ENCODE results near the gene KCNJ2. TPM values are rescaled to one million over a fixed set of nuclear protein-coding genes. Genes with fewer than 3 reads are reported as not detected.

Gene KCNJ2
- total RNA-seq, 1 donor from 2014 or later, result 10.8 TPM

DNA sequence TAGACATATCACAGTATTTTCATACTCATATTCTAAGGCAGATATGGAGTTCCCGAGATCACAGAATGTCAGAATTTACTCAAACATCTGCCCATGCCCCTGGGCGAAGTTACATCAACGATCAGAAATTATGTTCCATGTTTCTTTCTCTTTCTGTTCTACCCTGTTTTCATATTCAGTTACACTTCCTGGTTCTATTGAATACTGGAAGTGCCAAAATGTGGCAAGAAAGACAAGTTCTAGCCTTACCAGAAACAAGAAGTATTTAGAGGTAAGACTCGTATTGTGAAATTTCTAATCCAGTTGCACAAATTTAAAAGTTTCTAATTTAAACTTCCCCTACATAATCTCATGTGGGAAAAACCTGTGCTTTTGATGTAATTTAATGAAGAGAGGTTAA lies 36.1 kb downstream of the KCNJ2 start:
- DNase-seq (ENCODE audit: extremely low spot score in 2 of 2), result no peak
- no peaks in the 10 kb centered on the region for H3K9me3 ChIP-seq
- intact Hi-C loops (cut with DNase I), result no loop called here
- H3K27me3 ChIP-seq, result no peaks in the 10 kb centered on the region
- H3K4me3 ChIP-seq, result no peak overlapping the region
- H3K27ac ChIP-seq, result no peak overlapping the region
- H3K4me1 ChIP-seq, result peaks cover 8% of the 10 kb centered on the region
- H3K36me3 ChIP-seq, result no peaks in the 10 kb centered on the region
- TF ChIP-seq POLR2AphosphoS5 (IDR thresholded peaks at IDR 0.05; ENCODE audit: insufficient read depth in 1 of 2, low read depth in 1 of 2) (no peak), POLR2A (IDR thresholded peaks at IDR 0.05) (no peak)
- TF ChIP-seq, protein P1, sequence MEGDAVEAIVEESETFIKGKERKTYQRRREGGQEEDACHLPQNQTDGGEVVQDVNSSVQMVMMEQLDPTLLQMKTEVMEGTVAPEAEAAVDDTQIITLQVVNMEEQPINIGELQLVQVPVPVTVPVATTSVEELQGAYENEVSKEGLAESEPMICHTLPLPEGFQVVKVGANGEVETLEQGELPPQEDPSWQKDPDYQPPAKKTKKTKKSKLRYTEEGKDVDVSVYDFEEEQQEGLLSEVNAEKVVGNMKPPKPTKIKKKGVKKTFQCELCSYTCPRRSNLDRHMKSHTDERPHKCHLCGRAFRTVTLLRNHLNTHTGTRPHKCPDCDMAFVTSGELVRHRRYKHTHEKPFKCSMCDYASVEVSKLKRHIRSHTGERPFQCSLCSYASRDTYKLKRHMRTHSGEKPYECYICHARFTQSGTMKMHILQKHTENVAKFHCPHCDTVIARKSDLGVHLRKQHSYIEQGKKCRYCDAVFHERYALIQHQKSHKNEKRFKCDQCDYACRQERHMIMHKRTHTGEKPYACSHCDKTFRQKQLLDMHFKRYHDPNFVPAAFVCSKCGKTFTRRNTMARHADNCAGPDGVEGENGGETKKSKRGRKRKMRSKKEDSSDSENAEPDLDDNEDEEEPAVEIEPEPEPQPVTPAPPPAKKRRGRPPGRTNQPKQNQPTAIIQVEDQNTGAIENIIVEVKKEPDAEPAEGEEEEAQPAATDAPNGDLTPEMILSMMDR (IDR thresholded peaks at IDR 0.05), result no peak

DNA sequence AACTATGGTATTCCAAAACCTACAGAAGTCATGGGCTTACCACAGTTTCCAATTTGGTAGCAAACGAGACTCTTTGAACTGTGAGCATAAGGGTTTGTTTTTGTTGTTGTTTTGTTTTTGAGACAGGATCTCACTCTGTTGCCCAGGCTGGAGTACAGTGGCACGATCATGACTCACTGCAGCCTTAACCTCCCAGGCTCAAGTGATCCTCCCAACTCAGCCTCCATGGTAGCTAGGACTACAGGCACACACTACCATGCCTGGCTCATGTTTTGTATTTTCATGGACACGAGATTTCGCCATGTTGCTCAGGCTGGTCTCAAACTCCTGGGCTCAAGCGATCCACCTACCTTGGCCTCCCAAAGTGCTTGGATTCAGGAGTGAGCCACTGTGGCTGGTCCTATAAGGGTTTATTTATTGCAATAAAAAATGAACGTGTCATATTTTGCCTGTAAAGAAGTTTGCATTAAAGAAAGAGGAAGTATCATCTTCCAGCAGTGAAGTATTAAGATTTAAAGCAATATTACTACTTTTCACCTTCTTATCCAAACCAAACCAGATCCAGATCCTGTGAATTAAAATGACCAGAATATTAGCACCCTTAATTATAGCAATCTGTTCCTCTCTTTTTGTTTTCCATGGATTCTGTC lies 37.2 kb downstream of the KCNJ2 start:
- no peaks in the 10 kb centered on the region for H3K27me3 ChIP-seq
- intact Hi-C loops (cut with DNase I), result no loop called here
- no peaks in the 10 kb centered on the region for H3K36me3 ChIP-seq
- H3K9me3 ChIP-seq, result no peaks in the 10 kb centered on the region
- no peak overlapping the region for H3K27ac ChIP-seq
- H3K4me1 ChIP-seq, result peaks cover 8% of the 10 kb centered on the region
- H3K4me3 ChIP-seq, result no peak overlapping the region
- TF ChIP-seq, protein P1 (IDR thresholded peaks at IDR 0.05), result no peak
- TF ChIP-seq POLR2A (IDR thresholded peaks at IDR 0.05) (no peak), POLR2AphosphoS5 (IDR thresholded peaks at IDR 0.05; ENCODE audit: insufficient read depth in 1 of 2, low read depth in 1 of 2) (no peak)
- no peak for DNase-seq (ENCODE audit: extremely low spot score in 2 of 2)

DNA sequence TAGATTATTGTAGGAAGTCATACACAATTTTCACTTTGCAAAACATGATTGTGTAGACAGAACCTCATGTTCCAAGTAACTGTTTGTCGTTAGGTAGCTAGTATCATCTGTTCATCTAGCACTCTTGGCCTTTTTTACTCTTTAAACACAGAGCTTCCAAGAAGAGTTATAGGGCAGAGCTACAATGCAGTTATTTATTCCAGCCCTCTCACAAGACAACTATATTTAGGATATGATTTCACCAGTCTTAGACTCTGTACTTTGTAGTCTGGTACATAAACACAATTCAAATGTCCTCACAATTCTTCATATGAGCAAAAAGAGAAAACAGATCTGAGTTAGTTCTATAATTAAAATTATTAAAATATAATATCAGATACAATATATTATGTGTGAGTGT lies 37.9 kb downstream of the KCNJ2 start:
- DNase-seq (ENCODE audit: extremely low spot score in 2 of 2), result no peak
- Histone ChIP-seq H3K36me3 (no peaks in the 10 kb centered on the region), H3K4me1 (peaks cover 8% of the 10 kb centered on the region), H3K4me3 (no peak overlapping the region), H3K9me3 (no peaks in the 10 kb centered on the region), H3K27ac (no peak overlapping the region), H3K27me3 (no peaks in the 10 kb centered on the region)
- intact Hi-C loops (cut with DNase I), result no loop called here
- no peak for TF ChIP-seq POLR2A (IDR thresholded peaks at IDR 0.05)
- TF ChIP-seq, protein P1 (IDR thresholded peaks at IDR 0.05), result no peak
- no peak for TF ChIP-seq POLR2AphosphoS5 (IDR thresholded peaks at IDR 0.05; ENCODE audit: insufficient read depth in 1 of 2, low read depth in 1 of 2)

DNA sequence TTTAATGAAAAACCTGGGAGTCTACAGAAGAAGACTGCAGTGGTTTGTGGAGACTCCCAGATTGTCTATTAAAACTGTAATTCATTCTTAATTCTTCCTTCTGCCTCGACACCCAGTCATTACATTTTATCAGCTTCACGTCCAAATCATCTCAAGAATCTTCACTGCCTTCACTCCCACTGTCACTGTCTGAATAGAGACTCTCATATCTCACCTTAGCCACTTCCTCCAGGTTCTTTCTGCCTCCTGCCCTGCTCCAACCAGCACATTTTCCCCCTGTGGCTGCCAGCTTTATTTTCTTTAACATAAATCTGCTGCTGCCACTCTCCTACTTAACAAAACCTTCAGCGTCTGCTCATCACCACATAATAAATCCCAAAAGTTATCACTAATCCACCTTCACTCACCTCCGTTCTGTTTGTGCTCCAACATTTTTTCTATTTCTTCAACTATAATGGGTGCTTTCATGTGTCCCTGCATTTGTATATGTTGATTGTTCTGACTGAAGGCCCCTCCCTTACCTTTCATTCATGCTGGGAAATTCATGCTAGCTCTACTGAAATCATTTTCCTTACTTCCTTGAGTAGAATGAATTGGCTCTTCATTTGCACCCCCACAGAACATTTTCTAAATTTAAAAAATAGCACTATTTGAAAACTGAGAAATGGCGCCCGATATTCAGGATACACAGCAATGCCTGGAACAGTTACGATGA lies 38.9 kb downstream of the KCNJ2 start:
- TF ChIP-seq POLR2A (IDR thresholded peaks at IDR 0.05), result no peak
- TF ChIP-seq, protein P1 (IDR thresholded peaks at IDR 0.05), result no peak
- TF ChIP-seq POLR2AphosphoS5 (IDR thresholded peaks at IDR 0.05; ENCODE audit: insufficient read depth in 1 of 2, low read depth in 1 of 2), result no peak
- no peaks in the 10 kb centered on the region for H3K9me3 ChIP-seq
- H3K4me1 ChIP-seq, result no peaks in the 10 kb centered on the region
- H3K27ac ChIP-seq, result no peak overlapping the region
- H3K27me3 ChIP-seq, result no peaks in the 10 kb centered on the region
- intact Hi-C loops (cut with DNase I), result no loop called here
- H3K4me3 ChIP-seq, result no peak overlapping the region
- no peaks in the 10 kb centered on the region for H3K36me3 ChIP-seq
- no peak for DNase-seq (ENCODE audit: extremely low spot score in 2 of 2)

Measured in vagina (tissue), 2 donors.